Measurements from ENCODE around the gene ATP13A3. TPM values are rescaled to one million over a fixed set of nuclear protein-coding genes. Genes with fewer than 3 reads are reported as not detected.
"Not testable (repeated sequence)": the region's sequence is repeated elsewhere in the genome, so short reads cannot be mapped to it uniquely, and the experiment has no call there.

ATP13A3 gene
- total RNA-seq (ENCODE audit: low replicate concordance), result 73.8 and 80.3 TPM in 2 replicates
- long read RNA-seq, partial matches to known transcripts, result 5 of 11 reads
- long read RNA-seq, other reads (novel, unspliced or antisense), result 6 of 11 reads

GRCh38 chr3:194486540-194487288 is at the start of gene ATP13A3:
TSS of gene ATP13A3 (minus strand) at chr3:194487002. CDS start at chr3:194462190, 24,812 bp downstream.
- peaks cover 21% of the 10 kb centered on the region for H3K4me1 Mint-ChIP-seq (ENCODE audit: unreplicated experiment)
- DNase-seq (ENCODE audit: extremely low spot score, unreplicated experiment), result peak; percentile 89
- peak within 1 kb of the TSS; percentile 98 for H3K27ac Mint-ChIP-seq

DNA sequence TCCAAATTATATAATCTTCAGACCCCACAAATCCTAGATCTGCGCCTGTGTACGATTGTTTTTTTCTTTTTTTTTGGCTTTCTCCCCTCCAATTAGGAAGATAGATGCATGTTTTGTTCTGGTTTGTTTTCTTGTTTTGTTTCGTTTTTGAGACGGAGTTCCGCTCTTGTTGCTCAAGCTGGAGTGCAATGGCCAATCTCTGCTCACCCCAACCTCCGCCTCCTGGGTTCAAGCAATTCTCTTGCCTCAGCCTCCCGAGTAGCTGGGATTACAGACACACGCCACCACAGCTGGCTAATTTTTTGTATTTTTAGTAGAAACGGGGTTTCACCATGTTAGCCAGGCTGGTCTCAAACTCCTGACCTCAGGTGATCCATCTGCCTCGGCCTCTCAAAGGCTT is 48.4 kb upstream of the ATP13A3 start:
- peaks cover 10% of the 10 kb centered on the region for H3K4me1 Mint-ChIP-seq (ENCODE audit: unreplicated experiment)

More at GRCh38 chr3:194486540-194487288, at the start of gene ATP13A3:
- H3K36me3 Mint-ChIP-seq, result peaks cover 11% of the 10 kb centered on the region
- no peak for TF ChIP-seq CTCF (conservative IDR thresholded peaks at IDR 0.05)
- peaks cover 7% of the 10 kb centered on the region for H3K27me3 Mint-ChIP-seq
- H3K9me3 Mint-ChIP-seq, result peaks cover 6% of the 10 kb centered on the region
- H3K4me3 Mint-ChIP-seq, result peak within 1 kb of the TSS; percentile 96

DNA sequence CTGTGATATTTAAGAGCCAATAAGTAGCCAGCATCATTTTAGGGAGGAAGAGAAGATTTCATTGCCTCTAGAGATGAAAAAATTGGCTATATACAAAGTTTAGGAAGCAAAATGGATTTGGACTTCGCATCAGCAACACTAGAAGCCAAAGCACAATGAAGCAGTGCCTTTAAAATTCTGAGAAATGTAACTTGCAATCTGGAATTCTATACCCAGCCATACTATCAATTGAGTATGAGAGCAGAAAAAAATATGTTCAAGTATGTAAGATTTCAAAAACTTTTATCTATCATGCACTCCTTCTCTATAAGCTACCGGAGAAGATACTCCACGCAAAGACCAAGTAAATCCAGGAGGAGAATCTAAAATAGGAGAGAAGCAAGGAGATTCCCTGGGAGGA is 47.4 kb upstream of the ATP13A3 start:
- no peak for DNase-seq (ENCODE audit: extremely low spot score, unreplicated experiment)
- Mint-ChIP-seq H3K9me3 (peaks cover 10% of the 10 kb centered on the region), H3K4me1 (ENCODE audit: unreplicated experiment) (peaks cover 10% of the 10 kb centered on the region), H3K36me3 (no peaks in the 10 kb centered on the region), H3K27ac (no peak overlapping the region), H3K4me3 (no peak overlapping the region), H3K27me3 (no peaks in the 10 kb centered on the region)
- TF ChIP-seq CTCF (conservative IDR thresholded peaks at IDR 0.05), result no peak

More for the DNA sequence above, 48.4 kb upstream of the ATP13A3 start:
- not testable (repeated sequence) for H3K4me3 Mint-ChIP-seq; H3K9me3 Mint-ChIP-seq; H3K27ac Mint-ChIP-seq; H3K36me3 Mint-ChIP-seq; H3K27me3 Mint-ChIP-seq; DNase-seq (ENCODE audit: extremely low spot score, unreplicated experiment)

DNA sequence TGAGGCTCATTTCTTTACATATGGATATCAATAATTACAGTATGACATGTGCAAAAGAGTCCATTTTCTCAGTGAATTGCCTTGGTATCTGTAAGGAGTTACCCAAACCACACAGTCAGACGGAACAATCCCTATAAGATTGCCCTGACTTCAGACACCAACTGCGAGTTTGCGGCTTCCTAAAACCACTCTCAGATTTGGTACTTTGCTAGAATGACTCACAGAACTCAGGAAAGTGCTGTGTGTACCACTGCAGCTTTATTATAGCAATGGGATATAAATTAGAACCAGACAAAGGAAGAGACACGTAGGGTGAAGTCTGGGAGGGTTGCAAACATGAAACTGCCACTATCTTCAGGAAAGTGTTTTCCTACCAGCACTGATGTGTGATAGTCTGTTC is 45.8 kb upstream of the ATP13A3 start:
- no peak overlapping the region for H3K27ac Mint-ChIP-seq
- no peak overlapping the region for H3K4me3 Mint-ChIP-seq
- DNase-seq (ENCODE audit: extremely low spot score, unreplicated experiment), result no peak

DNA sequence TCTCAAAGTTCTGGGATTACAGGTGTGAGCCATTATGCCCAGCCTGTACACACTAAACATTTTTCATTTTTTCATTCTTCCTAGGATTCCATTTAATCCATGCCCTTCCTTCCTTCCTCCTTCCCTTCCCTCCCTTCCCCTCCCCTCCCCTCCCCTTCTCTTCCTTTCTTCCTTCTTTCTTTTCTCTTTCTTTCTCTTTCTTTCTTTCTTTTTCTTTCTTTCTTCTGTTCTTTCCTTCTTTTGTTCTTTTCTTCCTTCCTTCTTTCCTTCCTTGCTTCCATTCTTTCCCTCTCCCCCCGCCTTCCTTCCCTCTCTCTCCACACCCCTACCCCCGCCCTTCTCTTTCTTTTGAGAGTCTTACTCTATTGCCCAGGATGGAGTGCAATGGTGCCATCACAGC is 40.9 kb upstream of the ATP13A3 start:
- no peaks in the 10 kb centered on the region for H3K27me3 Mint-ChIP-seq
- H3K4me1 Mint-ChIP-seq (ENCODE audit: unreplicated experiment), result no peaks in the 10 kb centered on the region
- H3K36me3 Mint-ChIP-seq, result no peaks in the 10 kb centered on the region

More for the DNA sequence above, 45.8 kb upstream of the ATP13A3 start:
- TF ChIP-seq CTCF (conservative IDR thresholded peaks at IDR 0.05), result no peak
- no peaks in the 10 kb centered on the region for H3K27me3 Mint-ChIP-seq
- no peaks in the 10 kb centered on the region for H3K36me3 Mint-ChIP-seq
- peaks cover 6% of the 10 kb centered on the region for H3K4me1 Mint-ChIP-seq (ENCODE audit: unreplicated experiment)
- H3K9me3 Mint-ChIP-seq, result peaks cover 10% of the 10 kb centered on the region

More for the DNA sequence above, 40.9 kb upstream of the ATP13A3 start:
- peaks cover 5% of the 10 kb centered on the region for H3K9me3 Mint-ChIP-seq
- no peak for DNase-seq (ENCODE audit: extremely low spot score, unreplicated experiment)
- H3K27ac Mint-ChIP-seq, result no peak overlapping the region
- no peak overlapping the region for H3K4me3 Mint-ChIP-seq
- no peak for TF ChIP-seq CTCF (conservative IDR thresholded peaks at IDR 0.05)

Measured in type B pancreatic cell (in vitro differentiated cells).